GM18520 (cell line): ENCODE data around the gene DIRAS1.
A peak's percentile ranks its signal among the peaks of the same experiment; 100 is the strongest.

Experiments used
- ATAC-seq: cut with Tn5 transposase; IDR thresholded peaks from one replicate; pipeline ENCODE4 v1.9.1; 2021; ENCODE audit not compliant: unreplicated experiment

DIRAS1 gene

GRCh38 chr19:2755811-2756210, 34.6 kb upstream of the DIRAS1 start:
- ATAC-seq = no peak

DNA sequence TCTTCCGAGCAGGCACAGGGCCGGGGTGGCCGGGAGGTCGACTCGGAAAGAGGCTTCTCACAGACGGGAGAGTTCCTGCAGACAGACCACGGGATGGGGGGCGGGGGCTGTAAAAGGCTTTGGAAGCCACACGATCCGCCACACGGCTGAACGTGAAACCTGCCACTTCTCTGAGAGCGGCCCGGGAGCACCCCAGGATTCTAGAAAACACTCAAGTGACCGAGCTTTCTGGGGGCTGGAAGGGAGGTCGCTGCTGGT, 34.2 kb upstream of the DIRAS1 start:
- no peak for ATAC-seq

DNA sequence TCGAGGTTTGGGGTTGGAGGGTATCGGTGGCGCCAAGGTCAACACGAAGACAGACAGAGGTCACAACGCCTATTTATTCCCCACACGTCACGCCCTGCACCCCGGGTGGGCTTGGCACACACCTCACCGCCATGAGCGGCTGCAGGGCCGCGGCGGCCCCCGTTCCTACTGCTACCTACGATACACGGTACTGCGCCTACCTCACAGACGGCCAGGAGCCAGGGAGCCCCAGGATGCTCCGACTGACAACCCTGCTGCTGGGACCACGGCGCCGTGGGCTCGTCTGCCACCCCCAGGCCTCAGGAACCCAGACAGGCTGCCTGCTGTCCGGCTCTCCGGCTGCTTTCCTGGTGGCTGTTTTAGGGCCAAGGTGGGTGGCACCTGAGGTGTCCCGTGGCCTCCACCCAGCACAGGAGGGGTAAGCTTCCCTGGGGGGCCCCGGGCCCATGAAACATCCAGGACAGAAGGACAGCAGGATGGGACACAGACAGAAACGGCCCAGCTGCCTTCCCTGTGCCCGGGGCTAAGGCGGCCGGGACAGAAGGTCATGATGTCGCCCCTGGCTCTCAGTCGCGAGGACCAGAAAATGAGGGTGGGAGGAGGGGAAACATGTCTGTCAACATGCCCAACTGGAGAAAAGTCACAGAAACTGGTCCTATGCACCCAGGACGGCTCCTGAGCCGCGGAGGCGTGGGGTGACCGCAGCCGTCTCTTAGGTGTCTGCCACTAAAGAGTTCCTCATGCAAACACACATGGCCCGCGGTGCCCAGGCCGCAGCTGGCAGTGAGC, 33.7 kb upstream of the DIRAS1 start:
- ATAC-seq = no peak

DNA sequence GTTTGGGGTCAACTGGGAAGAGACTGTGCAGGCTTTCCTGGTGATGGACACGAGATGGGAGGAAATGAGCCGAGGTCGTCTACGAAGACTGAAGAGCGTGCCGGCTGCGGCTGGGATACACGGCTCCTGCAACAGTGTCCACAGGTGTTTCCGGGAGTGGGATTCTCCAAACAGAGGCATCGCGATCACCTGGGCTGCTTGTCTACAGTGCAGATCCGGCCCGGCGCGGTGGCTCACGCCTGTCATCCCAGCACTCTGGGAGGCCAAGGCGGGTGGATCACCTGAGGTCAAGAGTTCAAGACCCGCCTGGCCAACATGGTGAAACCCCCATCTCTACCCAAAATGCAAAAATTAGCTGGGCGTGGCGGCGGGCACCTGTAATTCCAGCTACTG, 30.3 kb upstream of the DIRAS1 start:
- ATAC-seq = no peak

- no peak for ATAC-seq
Observed at GRCh38 chr19:2750808-2751437, 29.8 kb upstream of the DIRAS1 start.

- no peak for ATAC-seq
Observed at GRCh38 chr19:2747349-2747748, 26.2 kb upstream of the DIRAS1 start.

DNA sequence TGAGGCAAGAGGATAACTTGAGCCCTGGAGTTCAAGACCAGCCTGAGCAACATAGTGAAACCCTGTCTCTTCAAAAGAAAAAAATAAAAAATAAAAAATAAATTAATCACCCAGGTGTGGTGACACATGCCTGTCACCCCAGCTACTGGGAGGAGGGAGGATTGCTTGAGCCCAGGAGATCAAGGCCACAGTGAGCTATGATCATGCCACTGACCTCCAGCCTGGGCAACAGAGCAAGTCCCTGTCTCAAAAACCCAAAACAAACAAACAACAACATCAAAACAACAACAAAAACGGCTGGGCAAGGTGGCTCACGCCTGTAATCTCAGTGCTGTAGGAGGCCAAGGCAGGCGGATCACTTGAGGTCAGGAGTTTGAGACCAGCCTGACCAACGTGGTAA, 22.9 kb upstream of the DIRAS1 start:
- no peak for ATAC-seq

- ATAC-seq = no peak
Observed at GRCh38 chr19:2743099-2743498, 21.9 kb upstream of the DIRAS1 start.

GRCh38 chr19:2740314-2740656, 19.1 kb upstream of the DIRAS1 start:
- no peak for ATAC-seq

GRCh38 chr19:2739602-2740313, 18.6 kb upstream of the DIRAS1 start, which contains the start of gene SLC39A3:
Gene SLC39A3, minus strand, starts transcription at chr19:2740017. Its CDS starts 2,760 bp downstream, at chr19:2737257.
- ATAC-seq = peak; percentile 97

DNA sequence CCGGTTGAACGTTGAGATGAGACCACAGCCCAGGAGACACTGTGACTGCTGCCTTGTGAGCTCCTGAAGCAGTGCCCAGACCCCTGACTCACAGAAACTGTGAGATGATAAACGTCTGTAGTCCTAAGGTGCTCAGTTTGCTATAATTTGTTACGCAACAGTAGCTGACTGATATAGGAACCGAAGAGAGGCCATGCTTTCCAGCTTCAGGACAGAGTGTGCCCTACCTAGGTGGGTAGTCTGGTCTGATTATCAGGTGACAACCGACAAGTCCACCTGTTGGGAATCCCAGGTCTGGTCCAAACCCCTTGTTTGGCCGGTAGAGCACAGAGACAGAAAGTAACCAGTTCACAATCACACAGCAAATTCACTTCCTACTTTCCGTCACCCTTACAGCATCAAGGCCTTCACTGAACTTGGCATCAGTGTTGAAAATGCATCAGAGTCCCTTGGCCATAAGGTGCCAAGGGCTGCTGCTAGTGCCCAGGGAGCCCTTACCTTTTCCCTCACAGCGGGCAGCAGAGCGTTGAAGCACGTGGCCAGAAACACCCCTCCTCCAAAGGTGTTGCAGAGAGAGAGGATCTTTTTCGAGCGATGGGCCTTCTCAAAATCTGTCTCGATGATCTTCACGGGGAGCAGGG, 15.5 kb upstream of the DIRAS1 start:
- no peak for ATAC-seq

DNA sequence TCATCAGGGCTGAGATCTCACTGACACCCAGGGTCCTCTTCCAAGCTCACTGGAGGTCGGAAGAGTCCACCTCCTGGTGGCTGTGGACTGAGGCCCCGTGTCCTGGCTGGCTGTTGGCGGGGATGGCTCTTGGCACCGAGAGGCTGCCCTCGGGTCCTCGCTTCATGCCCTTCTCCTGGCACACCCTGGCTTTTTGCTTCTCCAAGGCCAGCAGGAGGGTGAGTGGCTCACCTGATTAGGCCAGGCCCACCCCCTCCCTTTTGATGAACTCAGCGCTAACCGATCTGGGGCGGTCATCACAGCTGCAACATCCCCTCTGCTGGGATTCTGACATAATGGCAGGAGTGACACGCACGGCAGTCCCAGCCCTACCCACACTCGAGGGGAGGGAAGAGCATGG, 14.2 kb upstream of the DIRAS1 start:
- no peak for ATAC-seq

DNA sequence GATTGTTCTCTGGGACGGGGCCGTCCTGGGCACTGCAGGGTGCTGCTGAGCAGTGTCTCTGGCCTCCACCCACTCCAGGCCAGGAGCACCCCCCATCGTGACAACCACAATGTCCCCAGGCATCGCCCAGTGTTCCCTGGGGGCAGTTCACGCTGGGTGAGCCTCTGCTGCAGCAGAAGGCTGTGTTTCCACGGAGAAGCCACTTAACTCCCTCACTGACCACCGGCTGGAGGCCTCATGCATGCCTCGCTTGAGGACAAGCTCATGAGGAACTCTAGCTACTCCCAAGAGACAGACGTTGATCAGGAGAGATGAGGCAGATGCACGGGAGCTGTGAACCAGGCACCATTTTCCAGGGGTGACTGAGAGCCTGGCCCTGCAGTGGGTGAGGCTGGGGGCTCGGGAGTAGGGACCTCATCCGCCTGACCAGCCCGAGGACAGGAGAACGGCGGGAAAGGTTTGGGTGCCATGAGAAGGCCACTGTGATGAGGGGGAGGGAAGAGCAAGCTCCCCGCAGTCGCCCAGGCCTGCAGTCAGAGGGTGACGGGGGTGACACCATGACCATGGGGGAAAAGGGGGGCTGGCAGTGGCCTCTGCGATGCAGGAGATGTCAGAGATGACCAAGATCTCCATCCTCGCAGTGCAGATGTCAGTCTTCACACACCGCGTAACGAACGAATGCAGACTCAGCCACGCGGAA, 13.6 kb upstream of the DIRAS1 start:
- no peak for ATAC-seq

GRCh38 chr19:2733930-2734588, 12.9 kb upstream of the DIRAS1 start:
- no peak for ATAC-seq

DNA sequence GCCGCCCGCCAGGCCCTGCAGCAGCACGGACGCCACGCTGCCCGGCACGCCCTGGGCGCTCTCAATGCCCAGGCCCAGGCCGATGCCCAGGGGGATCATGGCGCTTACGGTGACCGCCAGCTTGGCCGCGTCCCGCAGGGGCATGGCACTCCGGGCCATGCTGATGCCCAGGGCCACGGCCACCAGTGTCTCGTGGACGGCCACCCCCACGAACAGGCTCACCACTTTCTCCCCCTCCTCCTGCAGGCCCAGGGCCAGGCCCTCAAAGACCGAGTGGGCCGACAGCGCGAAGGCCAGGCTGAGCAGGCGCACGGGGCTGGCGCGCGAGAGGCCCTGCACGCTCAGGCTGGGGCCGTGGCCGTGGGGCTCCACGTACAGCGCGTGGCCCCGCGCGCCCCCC, 11.7 kb upstream of the DIRAS1 start:
- ATAC-seq = no peak

- no peak for ATAC-seq
Observed at GRCh38 chr19:2732157-2732725, 11.1 kb upstream of the DIRAS1 start.

DNA sequence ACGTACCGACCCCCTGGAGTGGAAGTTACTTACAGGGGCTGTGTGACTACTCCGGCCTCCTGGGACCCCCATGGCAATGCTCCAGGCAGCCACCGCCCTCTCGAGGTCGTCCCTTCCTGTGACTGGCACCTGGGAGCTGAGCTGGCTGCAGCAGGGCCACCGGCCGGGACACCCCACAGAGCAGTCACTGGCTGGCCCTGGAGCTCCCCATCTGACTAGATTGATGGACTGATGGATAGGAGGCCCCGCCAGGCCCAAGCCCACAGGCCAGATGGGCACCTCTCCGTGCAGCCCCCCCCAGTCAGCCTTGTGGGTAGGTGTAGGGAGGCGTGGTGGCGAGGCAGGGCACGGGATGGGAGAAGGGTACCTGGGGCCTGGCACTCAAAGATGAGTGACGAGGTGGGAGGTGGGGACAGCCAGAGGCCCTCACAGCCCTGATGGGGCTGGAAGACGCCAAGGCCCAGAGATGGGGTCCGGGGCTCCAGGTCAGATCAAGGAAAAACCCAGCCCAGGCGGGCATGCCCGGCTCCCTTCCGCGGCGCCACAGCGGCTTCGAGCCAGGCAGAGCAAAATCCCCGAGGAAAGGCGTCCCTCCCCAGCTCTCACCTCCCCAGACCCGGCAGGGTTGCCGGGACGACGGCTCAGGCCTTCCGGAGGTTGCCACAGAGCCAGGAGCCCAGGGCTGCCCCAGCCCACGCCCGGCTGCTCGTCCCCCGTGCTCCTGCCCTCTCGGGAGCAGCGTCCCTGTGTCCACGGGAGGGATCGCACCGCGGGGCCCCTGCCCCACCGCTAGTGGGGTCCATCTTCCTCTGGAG, 10.2 kb upstream of the DIRAS1 start:
- ATAC-seq = no peak

DNA sequence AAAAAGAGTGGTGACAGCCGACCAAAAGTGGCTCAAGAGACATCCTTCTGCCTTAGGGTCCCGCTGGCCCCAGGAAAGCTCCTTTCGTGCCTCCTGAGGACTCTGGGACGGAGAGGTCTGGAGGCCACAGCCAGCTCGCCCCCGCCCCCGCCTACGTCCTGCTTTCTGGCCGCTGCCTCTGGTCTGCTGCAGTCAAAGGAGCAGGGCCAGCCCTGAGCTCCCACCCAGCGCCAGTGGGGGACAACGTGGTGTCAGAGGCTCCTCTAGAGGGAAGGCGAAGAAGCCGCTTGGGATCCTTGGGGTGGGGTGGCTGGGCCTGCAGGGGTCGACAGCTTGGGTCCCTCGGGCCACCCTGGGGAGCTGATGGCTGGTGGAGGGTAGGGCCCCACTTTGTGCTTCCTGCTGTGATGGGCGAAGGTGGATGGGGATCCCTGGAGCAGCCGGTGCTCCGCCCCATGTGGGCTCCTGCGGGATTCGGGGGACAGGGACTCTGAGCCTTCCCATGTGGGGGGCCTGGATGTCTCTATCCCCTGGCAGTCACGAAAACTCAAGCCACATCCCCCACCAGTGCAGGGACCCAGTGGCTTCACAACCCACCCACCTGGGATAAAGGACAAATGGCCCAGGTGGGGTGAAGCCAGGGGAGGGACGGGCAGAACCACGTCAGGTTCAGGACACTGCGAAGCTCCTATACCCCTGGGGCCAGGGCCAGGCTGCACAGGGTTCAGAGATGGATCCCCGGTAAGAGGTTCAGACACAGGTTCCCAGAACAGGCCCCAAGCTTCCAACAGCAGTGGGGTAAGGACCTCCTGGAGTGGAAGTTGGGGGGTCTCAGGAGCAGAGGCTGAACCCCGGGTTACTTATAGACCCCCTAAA, 9.0 kb upstream of the DIRAS1 start:
- no peak for ATAC-seq
